ENCODE measurements around the gene RPS18. TPM values are rescaled to one million over a fixed set of nuclear protein-coding genes. Genes with fewer than 3 reads are reported as not detected.

The RPS18 gene
- total and polyA plus RNA-seq, 9 of the 15 experiments (the other 6 are each of a cell fraction or from before 2014, with no cell fraction given): 5,023 to 17,516 (median 8,131) TPM

DNA sequence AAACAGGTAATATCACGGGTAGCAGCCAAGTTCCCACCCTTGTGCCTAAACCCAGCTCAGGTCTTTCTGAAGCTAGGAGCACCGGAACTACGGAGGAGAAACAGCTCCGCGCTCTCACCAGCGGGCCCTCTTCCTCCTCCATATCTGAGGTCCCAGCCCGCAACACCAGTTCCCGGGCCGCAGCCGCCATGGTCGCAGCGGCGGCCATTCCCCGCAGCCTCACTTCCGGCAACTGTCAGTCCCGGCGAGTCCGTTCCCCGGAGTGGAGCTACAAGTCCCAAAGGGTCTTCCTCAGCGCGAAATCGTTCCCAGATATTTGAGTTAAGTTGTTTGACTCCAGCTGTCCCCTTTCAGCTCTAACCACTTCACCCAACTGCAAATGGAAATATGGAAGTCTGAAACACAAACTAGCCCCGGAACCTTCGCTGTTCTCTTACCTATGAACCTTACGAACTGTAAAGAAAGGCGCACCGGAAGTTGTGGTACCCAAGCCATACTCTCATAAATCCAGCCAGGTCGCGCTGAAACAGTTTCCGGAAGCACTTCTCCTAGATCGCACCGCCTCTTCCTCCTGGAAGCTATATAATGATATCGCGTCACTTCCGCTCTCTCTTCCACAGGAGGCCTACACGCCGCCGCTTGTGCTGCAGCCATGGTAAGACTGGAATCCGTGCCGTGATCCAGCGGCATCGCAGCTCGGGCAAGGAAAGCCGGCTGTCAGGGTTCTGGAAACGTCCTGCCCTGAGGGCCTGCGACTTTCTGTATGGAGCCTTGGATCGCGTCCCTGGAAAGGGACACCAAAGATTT, at the start of gene RPS18, which contains the start of gene VPS52 (continued):
- TF ChIP-seq, protein P1, sequence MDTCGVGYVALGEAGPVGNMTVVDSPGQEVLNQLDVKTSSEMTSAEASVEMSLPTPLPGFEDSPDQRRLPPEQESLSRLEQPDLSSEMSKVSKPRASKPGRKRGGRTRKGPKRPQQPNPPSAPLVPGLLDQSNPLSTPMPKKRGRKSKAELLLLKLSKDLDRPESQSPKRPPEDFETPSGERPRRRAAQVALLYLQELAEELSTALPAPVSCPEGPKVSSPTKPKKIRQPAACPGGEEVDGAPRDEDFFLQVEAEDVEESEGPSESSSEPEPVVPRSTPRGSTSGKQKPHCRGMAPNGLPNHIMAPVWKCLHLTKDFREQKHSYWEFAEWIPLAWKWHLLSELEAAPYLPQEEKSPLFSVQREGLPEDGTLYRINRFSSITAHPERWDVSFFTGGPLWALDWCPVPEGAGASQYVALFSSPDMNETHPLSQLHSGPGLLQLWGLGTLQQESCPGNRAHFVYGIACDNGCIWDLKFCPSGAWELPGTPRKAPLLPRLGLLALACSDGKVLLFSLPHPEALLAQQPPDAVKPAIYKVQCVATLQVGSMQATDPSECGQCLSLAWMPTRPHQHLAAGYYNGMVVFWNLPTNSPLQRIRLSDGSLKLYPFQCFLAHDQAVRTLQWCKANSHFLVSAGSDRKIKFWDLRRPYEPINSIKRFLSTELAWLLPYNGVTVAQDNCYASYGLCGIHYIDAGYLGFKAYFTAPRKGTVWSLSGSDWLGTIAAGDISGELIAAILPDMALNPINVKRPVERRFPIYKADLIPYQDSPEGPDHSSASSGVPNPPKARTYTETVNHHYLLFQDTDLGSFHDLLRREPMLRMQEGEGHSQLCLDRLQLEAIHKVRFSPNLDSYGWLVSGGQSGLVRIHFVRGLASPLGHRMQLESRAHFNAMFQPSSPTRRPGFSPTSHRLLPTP (IDR thresholded peaks at IDR 0.05; ENCODE audit: borderline replicate concordance, extremely low read depth, insufficient read length): no peak
- TF ChIP-seq, protein P2, sequence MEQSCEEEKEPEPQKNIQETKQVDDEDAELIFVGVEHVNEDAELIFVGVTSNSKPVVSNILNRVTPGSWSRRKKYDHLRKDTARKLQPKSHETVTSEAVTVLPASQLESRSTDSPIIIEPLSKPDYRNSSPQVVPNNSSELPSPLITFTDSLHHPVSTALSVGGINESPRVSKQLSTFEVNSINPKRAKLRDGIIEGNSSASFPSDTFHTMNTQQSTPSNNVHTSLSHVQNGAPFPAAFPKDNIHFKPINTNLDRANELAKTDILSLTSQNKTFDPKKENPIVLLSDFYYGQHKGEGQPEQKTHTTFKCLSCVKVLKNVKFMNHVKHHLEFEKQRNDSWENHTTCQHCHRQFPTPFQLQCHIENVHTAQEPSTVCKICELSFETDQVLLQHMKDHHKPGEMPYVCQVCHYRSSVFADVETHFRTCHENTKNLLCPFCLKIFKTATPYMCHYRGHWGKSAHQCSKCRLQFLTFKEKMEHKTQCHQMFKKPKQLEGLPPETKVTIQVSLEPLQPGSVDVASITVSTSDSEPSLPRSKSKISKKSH (CRISPR knock-in tag; IDR thresholded peaks at IDR 0.05): no peak
- no peak for TF ChIP-seq ZNF696 (CRISPR knock-in tag; conservative IDR thresholded peaks at IDR 0.05)
- peak; percentile 71 for TF ChIP-seq EHMT2 (IDR thresholded peaks at IDR 0.05)
- peak; percentile 81 for TF ChIP-seq HDAC8 (tag; IDR thresholded peaks at IDR 0.05)
- no peak for TF ChIP-seq RFX1 (IDR thresholded peaks at IDR 0.05)
- TF ChIP-seq TAF7 (tag; IDR thresholded peaks at IDR 0.05): peak; percentile 99
- TF ChIP-seq, protein P3, sequence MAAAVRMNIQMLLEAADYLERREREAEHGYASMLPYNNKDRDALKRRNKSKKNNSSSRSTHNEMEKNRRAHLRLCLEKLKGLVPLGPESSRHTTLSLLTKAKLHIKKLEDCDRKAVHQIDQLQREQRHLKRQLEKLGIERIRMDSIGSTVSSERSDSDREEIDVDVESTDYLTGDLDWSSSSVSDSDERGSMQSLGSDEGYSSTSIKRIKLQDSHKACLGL (CRISPR knock-in tag; IDR thresholded peaks at IDR 0.05; ENCODE audit: borderline replicate concordance, poor library complexity, severe bottlenecking): peak; percentile 89
- TF ChIP-seq, protein P4, sequence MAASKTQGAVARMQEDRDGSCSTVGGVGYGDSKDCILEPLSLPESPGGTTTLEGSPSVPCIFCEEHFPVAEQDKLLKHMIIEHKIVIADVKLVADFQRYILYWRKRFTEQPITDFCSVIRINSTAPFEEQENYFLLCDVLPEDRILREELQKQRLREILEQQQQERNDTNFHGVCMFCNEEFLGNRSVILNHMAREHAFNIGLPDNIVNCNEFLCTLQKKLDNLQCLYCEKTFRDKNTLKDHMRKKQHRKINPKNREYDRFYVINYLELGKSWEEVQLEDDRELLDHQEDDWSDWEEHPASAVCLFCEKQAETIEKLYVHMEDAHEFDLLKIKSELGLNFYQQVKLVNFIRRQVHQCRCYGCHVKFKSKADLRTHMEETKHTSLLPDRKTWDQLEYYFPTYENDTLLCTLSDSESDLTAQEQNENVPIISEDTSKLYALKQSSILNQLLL (CRISPR knock-in tag; IDR thresholded peaks at IDR 0.05; ENCODE audit: borderline replicate concordance): no peak
- peak; percentile 93 for TF ChIP-seq NR2C2 (CRISPR knock-in tag; IDR thresholded peaks at IDR 0.05)
- peak; percentile 99 for TF ChIP-seq NR2C2 (tag; IDR thresholded peaks at IDR 0.05)
- TF ChIP-seq ZSCAN29 (IDR thresholded peaks at IDR 0.05): 0 out of 2 replicates have a peak, but pooled peaks have one; percentile 51
- TF ChIP-seq, protein P5, sequence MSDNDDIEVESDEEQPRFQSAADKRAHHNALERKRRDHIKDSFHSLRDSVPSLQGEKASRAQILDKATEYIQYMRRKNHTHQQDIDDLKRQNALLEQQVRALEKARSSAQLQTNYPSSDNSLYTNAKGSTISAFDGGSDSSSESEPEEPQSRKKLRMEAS (CRISPR knock-in tag; IDR thresholded peaks at IDR 0.05): peak; percentile 87
- TF ChIP-seq FOXJ3 (CRISPR knock-in tag; IDR thresholded peaks at IDR 0.05): no peak
- TF ChIP-seq MCM3 (IDR thresholded peaks at IDR 0.05): no peak
- no peak for TF ChIP-seq DACH1 (IDR thresholded peaks at IDR 0.05; ENCODE audit: partially characterized antibody)
- peak; percentile 88 for TF ChIP-seq FOXK1 (CRISPR knock-in tag; IDR thresholded peaks at IDR 0.05; ENCODE audit: borderline replicate concordance)
- peak; percentile 100 for TF ChIP-seq ZFX (CRISPR knock-in tag; IDR thresholded peaks at IDR 0.05)
- TF ChIP-seq NR3C1 (CRISPR knock-in tag; IDR thresholded peaks at IDR 0.05): no peak
- no peak for TF ChIP-seq PURB (CRISPR knock-in tag; IDR thresholded peaks at IDR 0.05; ENCODE audit: low read depth)
- TF ChIP-seq SPI1 (IDR thresholded peaks at IDR 0.05; ENCODE audit: borderline replicate concordance, low read depth, low read length): peak; percentile 94
- TF ChIP-seq ZNF253 (CRISPR knock-in tag; conservative IDR thresholded peaks at IDR 0.05): no peak
- no peak for TF ChIP-seq U2AF1 (optimal IDR thresholded peaks at IDR 0.05; ENCODE audit: low read depth, low read length)

Measured in K562 (cell line).